AG08395 (cell line): ENCODE data around the gene CKAP2.
A peak's percentile ranks its signal among the peaks of the same experiment; 100 is the strongest.
"Not testable (repeated sequence)": the region's sequence is repeated elsewhere in the genome, so short reads cannot be mapped to it uniquely, and the experiment has no call there.

Experiments used
- DNase-seq: peaks from one replicate; pipeline ENCODE4 v3.0.0; 2012; ENCODE audit warnings: mixed read lengths, low spot score

The CKAP2 gene, protein sequence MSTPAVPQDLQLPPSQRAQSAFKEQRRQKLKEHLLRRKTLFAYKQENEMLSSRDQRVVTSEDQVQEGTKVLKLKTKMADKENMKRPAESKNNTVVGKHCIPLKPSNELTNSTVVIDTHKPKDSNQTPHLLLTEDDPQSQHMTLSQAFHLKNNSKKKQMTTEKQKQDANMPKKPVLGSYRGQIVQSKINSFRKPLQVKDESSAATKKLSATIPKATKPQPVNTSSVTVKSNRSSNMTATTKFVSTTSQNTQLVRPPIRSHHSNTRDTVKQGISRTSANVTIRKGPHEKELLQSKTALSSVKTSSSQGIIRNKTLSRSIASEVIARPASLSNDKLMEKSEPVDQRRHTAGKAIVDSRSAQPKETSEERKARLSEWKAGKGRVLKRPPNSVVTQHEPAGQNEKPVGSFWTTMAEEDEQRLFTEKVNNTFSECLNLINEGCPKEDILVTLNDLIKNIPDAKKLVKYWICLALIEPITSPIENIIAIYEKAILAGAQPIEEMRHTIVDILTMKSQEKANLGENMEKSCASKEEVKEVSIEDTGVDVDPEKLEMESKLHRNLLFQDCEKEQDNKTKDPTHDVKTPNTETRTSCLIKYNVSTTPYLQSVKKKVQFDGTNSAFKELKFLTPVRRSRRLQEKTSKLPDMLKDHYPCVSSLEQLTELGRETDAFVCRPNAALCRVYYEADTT

GRCh38 chr13:52454820-52455676 is at the start of gene CKAP2:
CKAP2 (plus strand) TSS chr13:52455478; CDS start chr13:52455557, 79 bp downstream.
- DNase-seq: peak; percentile 93

GRCh38 chr13:52405767-52406494 is 49.3 kb upstream of the CKAP2 start, which contains the start of gene THSD1:
THSD1 (minus strand) TSS chr13:52406172; CDS start chr13:52402600, 3,572 bp downstream.
- peak; percentile 80 for DNase-seq

- no peak for DNase-seq
These were observed 48.6 kb upstream of the CKAP2 start for GRCh38 chr13:52406629-52407028.

- not testable (repeated sequence) for DNase-seq
These were observed 47.8 kb upstream of the CKAP2 start for GRCh38 chr13:52407436-52407835.

DNA sequence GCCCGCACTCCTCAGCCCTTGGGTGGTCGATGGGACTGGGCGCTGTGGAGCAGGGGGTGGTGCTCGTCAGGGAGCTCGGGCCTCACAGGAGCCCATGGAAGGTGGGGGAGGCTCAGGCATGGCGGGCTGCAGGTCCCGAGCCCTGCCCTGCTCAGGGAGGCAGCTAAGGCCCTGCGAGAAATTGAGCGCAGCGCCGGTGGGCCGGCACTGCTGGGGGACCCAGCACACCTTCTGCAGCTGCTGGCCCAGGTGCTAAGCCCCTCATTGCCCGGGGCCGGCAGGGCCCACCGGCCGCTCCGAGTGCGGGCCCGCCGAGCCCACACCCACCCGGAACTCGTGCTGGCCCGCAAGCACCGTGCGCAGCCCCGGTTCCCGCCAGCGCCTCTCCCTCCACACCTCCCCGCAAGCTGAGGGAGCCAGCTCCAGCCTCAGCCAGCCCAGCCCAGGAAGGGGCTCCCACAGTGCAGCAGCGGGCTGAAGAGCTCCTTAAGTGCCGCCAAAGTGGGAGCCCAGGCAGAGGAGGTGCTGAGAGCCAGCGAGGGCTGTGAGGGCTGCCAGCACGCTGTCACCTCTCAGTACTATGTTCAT is 47.1 kb upstream of the CKAP2 start:
- DNase-seq: not testable (repeated sequence)

GRCh38 chr13:52411629-52412028 is 43.6 kb upstream of the CKAP2 start:
- DNase-seq: peak; percentile 33

DNA sequence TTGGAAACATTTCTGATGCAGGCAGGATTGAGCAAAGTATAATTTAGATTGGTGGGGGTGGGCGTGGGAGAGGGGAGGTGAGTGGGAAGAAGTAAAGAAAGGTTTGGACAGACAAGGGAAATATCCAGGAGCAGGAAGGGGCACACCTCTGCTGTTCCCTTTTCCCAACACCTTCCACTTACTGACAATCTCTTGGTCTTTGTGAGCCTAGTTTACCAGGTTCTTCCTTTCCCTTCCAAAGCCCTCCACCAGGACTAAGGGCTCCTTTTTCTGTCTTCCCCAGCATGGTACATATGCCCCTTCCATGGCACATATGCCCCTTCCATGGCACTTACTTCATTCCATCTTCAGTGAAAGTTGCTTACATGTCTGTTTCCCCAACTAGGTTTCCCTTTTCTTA is 43.1 kb upstream of the CKAP2 start:
- no peak for DNase-seq

DNA sequence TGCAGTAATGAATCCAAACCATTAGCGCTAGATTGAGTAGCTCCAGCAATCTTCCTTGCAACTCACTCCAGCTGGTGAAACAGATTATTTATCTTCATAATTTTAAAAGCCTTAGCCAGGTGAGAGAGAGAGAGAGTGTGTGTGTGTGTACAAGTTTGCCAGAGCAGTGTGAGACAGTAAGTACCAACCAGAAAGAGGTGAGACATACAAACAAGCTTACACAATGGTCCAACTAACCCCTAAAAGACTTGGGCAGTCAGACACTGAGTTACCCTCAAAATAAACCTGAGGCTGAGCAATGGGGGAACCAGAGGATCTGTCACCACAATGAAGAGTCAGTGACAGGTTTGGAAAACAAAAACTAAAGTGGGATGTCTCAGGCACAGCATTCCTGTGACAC is 41.2 kb upstream of the CKAP2 start:
- no peak for DNase-seq

DNA sequence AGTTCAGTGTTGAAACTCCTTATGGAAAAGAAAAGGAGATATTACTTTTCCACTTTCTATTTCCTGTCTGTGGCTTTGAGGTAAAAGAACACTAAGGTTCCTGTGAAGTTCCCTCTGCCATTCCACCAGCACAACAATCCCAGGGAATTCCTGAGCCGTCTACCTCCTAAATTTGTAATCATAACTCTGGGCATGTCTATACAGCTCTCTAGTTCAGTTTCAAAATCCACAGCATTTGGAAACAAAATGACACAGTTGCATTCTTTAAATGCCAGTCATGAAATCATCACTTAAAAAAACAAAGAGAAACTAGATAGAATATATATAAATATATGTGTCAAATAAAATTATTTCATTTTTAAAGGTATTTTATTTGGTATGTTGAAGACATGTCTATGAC is 40.3 kb upstream of the CKAP2 start:
- DNase-seq: peak; percentile 56

- no peak for DNase-seq
These were observed 36.2 kb upstream of the CKAP2 start for GRCh38 chr13:52419080-52419479.

- DNase-seq: no peak
These were observed 34.1 kb upstream of the CKAP2 start for GRCh38 chr13:52421216-52421615.

DNA sequence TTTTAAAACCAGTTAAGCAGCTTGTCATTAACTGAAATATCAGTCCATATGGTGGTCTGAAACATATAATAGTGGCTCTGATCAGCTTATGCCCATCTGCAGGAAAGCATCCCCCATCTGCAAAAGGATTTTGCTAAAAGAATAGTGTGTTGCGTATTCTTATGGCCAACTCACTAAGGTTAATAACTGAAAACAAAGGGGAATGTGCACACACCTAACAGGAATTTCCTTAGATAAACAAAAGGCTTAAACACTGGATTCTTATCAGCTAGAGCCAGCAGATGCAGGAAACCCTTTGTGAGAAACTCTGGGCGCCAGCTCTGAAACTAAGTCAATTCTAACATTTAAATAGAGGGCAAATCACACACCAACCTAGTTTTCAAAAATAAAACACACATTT is 27.0 kb upstream of the CKAP2 start:
- no peak for DNase-seq

DNA sequence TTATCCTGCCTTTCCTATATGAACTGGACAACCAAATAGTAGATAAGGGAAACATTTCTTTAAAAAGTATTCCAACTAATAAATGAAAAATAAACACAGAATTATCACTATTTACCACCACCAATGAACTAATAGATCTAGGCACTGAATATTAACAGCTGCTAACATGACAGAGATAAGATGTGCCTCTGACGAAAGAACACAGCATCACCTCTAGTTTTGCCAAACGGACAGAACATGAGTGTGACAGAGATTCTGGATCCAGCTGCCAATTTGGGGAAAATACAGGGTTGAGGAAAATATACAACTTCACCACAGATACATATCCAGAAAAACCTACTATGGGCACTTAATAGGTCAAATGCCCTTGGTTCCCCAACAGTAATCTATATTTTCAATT is 22.8 kb upstream of the CKAP2 start:
- DNase-seq: no peak

GRCh38 chr13:52446265-52446664 is 9.0 kb upstream of the CKAP2 start:
- no peak for DNase-seq

GRCh38 chr13:52447354-52447753 is 7.9 kb upstream of the CKAP2 start:
- DNase-seq: no peak

DNA sequence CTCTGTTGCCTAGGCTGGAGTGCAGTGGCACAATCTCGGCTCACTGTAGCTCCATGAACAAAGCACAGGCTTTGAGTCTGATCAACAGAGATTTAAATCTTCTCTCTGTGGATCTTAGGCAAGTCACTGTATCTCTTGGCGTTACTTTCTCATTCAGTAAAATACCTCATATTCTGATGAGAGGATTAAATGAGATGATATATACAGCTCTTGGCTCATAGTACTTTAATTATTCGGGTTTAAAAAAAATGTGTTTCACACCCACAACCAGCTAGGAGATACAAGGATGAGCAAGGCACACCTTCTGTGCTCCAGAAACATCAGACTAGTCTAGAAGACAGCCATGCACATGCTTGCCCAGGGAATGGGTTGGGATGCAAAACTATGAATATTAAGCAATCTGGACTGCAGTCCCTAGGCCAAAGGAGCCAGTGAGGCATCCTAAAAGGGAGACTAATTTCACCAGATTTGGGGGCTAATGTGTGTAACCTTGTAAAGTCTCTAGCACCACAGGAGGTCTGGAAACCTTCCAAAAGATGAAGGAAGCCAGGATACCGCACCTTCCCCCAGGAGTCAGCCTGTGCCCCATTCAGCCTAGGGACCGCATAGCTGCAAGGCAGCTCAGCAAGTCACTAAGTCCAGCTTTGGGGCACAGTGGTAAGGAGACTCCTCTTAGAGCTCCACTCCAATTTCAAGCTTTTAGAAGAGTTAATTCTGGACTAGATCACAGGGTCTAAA is 7.3 kb upstream of the CKAP2 start:
- DNase-seq: no peak

DNA sequence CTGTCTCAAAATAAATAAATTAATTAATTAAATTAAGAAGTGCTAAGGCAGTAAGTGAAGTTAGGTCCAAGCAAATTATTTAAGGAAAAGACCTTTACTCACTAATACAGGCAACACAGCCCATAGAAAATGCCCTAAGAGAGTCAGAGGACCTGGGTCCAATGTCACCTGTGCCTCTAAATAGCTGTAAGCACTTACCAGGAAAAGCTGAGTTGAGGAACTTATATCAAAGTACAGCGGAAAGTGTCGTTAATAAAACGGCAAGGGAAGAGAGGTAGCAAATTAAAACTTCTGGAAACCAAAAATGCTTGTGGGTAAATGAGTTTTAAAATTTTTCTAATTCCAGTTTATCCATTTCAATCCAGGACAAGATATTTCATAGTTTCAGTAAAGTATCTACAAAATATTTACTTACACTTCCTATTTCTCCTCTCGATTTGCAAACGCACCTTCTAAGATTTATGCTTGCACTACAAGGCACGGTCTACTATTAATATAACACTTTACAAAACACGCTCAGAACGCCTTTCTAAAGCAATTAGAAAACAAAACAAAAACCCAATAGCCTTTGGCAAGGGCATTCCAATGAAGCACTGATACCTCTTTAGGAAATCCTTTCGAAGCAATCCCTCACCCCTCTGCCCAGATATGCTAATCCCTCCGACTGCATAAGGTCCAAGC is 5.8 kb upstream of the CKAP2 start:
- DNase-seq: no peak

GRCh38 chr13:52450012-52450792 is 5.1 kb upstream of the CKAP2 start, which contains the start of gene VPS36:
VPS36 (minus strand) TSS chr13:52450634; CDS start chr13:52450594, 40 bp downstream.
- DNase-seq: peak; percentile 92

GRCh38 chr13:52450793-52451116 is 4.5 kb upstream of the CKAP2 start:
- DNase-seq: no peak
